ENCODE data around the gene VAC14.

Gene VAC14

GRCh38 chr16:70703041-70703834 lies 97.7 kb downstream of the VAC14 start:
- DNase-seq, result no peak

- DNase-seq, result no peak
These were observed 98.3 kb downstream of the VAC14 start for GRCh38 chr16:70702624-70703023.

GRCh38 chr16:70701998-70702397 lies 99.0 kb downstream of the VAC14 start:
- no peak for DNase-seq

GRCh38 chr16:70701596-70701995 lies 99.4 kb downstream of the VAC14 start:
- no peak for DNase-seq

GRCh38 chr16:70701036-70701435 lies 99.9 kb downstream of the VAC14 start:
- DNase-seq, result no peak

GRCh38 chr16:70700101-70701020 lies 100.6 kb downstream of the VAC14 start:
- DNase-seq, result no peak

GRCh38 chr16:70699696-70700095 lies 101.3 kb downstream of the VAC14 start:
- DNase-seq, result no peak

- DNase-seq, result no peak
These were observed 102.1 kb downstream of the VAC14 start for GRCh38 chr16:70698901-70699300.

- DNase-seq, result no peak
These were observed 103.3 kb downstream of the VAC14 start for GRCh38 chr16:70697594-70698170.

- DNase-seq, result no peak
These were observed 103.9 kb downstream of the VAC14 start for GRCh38 chr16:70696952-70697593.

GRCh38 chr16:70696355-70696754 lies 104.6 kb downstream of the VAC14 start:
- DNase-seq, result no peak

GRCh38 chr16:70695331-70696070 lies 105.5 kb downstream of the VAC14 start:
- DNase-seq, result no peak

- no peak for DNase-seq
These were observed 106.1 kb downstream of the VAC14 start for GRCh38 chr16:70694868-70695218.

GRCh38 chr16:70694088-70694867 lies 106.7 kb downstream of the VAC14 start:
- no peak for DNase-seq

GRCh38 chr16:70692873-70693671 lies 107.9 kb downstream of the VAC14 start:
- no peak for DNase-seq

- no peak for DNase-seq
These were observed 108.7 kb downstream of the VAC14 start for GRCh38 chr16:70692130-70692872.

- DNase-seq, result no peak
These were observed 109.5 kb downstream of the VAC14 start for GRCh38 chr16:70691223-70692129.

- DNase-seq, result no peak
These were observed 110.7 kb downstream of the VAC14 start for GRCh38 chr16:70689970-70690891.
